Measurements from ENCODE around the gene ACER3.

Gene ACER3

DNA sequence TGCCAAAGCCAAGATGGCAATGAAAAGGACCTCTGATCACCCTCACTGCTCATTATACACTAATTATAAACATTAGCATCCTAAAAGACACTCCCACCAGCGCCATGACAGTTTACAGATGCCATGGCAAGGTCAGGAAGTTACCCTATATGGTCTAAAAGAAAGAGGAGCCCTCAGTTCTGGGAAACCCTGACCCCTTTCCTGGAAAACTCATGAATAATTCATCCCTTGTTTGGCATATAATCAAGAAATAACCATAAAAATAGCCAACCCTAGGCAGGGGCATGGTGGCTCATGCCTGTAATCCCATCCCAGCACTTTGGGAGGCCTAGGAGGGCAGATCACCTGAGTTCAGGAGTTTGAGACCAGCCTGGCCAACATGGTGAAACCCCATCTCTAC, 193.4 kb downstream of the ACER3 start:
- Histone ChIP-seq H3K4me3 (ENCODE audit: low read length in 2 of 2) (no peak overlapping the region), H4K91ac (ENCODE audit: low read depth, low read length, poor library complexity) (no peak overlapping the region), H2BK12ac (ENCODE audit: low read length) (no peak overlapping the region), H3K23ac (ENCODE audit: low read depth, low read length, poor library complexity) (no peak overlapping the region), H3K9me3 (replicated peaks in 1 of 2; ENCODE audit: control insufficient read depth in 2 of 2, insufficient read depth in 1 of 2, low read depth in 1 of 2, low read length in 2 of 2) (peaks cover 7 to 8% of the 10 kb centered on the region in 2 donors), H2BK120ac (ENCODE audit: low read depth, low read length) (no peak overlapping the region), H3K14ac (ENCODE audit: low read length) (no peak overlapping the region), H3K4me1 (ENCODE audit: control insufficient read depth in 2 of 2, insufficient read depth in 1 of 2, low read depth in 1 of 2, low read length in 2 of 2) (peaks cover 0 to 21% of the 10 kb centered on the region in 2 donors), H3K27ac (replicated peaks; ENCODE audit: low read length) (no peak overlapping the region), H3K79me1 (ENCODE audit: low read depth, low read length) (no peaks in the 10 kb centered on the region), H2AFZ (ENCODE audit: low read length) (peak overlapping the region; percentile 65), H3K4me2 (ENCODE audit: insufficient read depth, low read length, poor library complexity, severe bottlenecking) (no peak overlapping the region), H2AK5ac (ENCODE audit: low read depth, low read length) (no peak overlapping the region), H3K36me3 (replicated peaks in 1 of 2; ENCODE audit: control insufficient read depth in 2 of 2, insufficient read depth in 2 of 2, low read length in 2 of 2) (no peaks in the 10 kb centered on the region), H2BK5ac (ENCODE audit: low read length) (no peak overlapping the region), H3K9ac (ENCODE audit: low read depth, low read length, poor library complexity) (no peak overlapping the region), H2BK15ac (ENCODE audit: low read length) (no peak overlapping the region), H3K18ac (ENCODE audit: low read length) (no peak overlapping the region), H3K27me3 (ENCODE audit: control insufficient read depth in 3 of 3, insufficient read depth in 3 of 3, low read depth in 1 of 3, low read length in 3 of 3) (no peaks in the 10 kb centered on the region), H3K4ac (ENCODE audit: low read length) (no peak overlapping the region), H4K8ac (ENCODE audit: low read depth, low read length) (no peak overlapping the region)
- DNase-seq (ENCODE audit: low spot score): no peak
- WGBS, 2 donors (ENCODE audit: extremely low coverage in 2 of 2, insufficient read length in 2 of 2, insufficient replicate concordance in 1 of 2): no CpG with 5 or more reads among the region's 1 CpG

- H3K18ac ChIP-seq (ENCODE audit: low read length): no peak overlapping the region
- peaks cover 7 to 8% of the 10 kb centered on the region in 2 donors for H3K9me3 ChIP-seq (replicated peaks in 1 of 2; ENCODE audit: control insufficient read depth in 2 of 2, insufficient read depth in 1 of 2, low read depth in 1 of 2, low read length in 2 of 2)
- H3K27me3 ChIP-seq (ENCODE audit: control insufficient read depth in 3 of 3, insufficient read depth in 3 of 3, low read depth in 1 of 3, low read length in 3 of 3): no peaks in the 10 kb centered on the region
- peaks cover 0 to 21% of the 10 kb centered on the region in 2 donors for H3K4me1 ChIP-seq (ENCODE audit: control insufficient read depth in 2 of 2, insufficient read depth in 1 of 2, low read depth in 1 of 2, low read length in 2 of 2)
- DNase-seq (ENCODE audit: low spot score): no peak
- no peak overlapping the region for H3K9ac ChIP-seq (ENCODE audit: low read depth, low read length, poor library complexity)
- no CpG with 5 or more reads among the region's 2 CpGs for WGBS, 2 donors (ENCODE audit: extremely low coverage in 2 of 2, insufficient read length in 2 of 2, insufficient replicate concordance in 1 of 2)
- H2BK120ac ChIP-seq (ENCODE audit: low read depth, low read length): no peak overlapping the region
- peak overlapping the region; percentile 17 for H3K14ac ChIP-seq (ENCODE audit: low read length)
- H2BK5ac ChIP-seq (ENCODE audit: low read length): no peak overlapping the region
- H4K91ac ChIP-seq (ENCODE audit: low read depth, low read length, poor library complexity): no peak overlapping the region
- H2BK15ac ChIP-seq (ENCODE audit: low read length): no peak overlapping the region
- no peak overlapping the region for H4K8ac ChIP-seq (ENCODE audit: low read depth, low read length)
- no peak overlapping the region for H3K23ac ChIP-seq (ENCODE audit: low read depth, low read length, poor library complexity)
- H3K27ac ChIP-seq (replicated peaks; ENCODE audit: low read length): no peak overlapping the region
- no peaks in the 10 kb centered on the region for H3K79me1 ChIP-seq (ENCODE audit: low read depth, low read length)
- no peak overlapping the region for H3K4me3 ChIP-seq (ENCODE audit: low read length in 2 of 2)
- H3K4me2 ChIP-seq (ENCODE audit: insufficient read depth, low read length, poor library complexity, severe bottlenecking): no peak overlapping the region
- no peak overlapping the region for H2BK12ac ChIP-seq (ENCODE audit: low read length)
- H3K36me3 ChIP-seq (replicated peaks in 1 of 2; ENCODE audit: control insufficient read depth in 2 of 2, insufficient read depth in 2 of 2, low read length in 2 of 2): no peaks in the 10 kb centered on the region
- H2AFZ ChIP-seq (ENCODE audit: low read length): peak overlapping the region; percentile 50
- no peak overlapping the region for H2AK5ac ChIP-seq (ENCODE audit: low read depth, low read length)
- H3K4ac ChIP-seq (ENCODE audit: low read length): no peak overlapping the region
Measured at GRCh38 chr11:77055101-77055561, 194.4 kb downstream of the ACER3 start.

DNA sequence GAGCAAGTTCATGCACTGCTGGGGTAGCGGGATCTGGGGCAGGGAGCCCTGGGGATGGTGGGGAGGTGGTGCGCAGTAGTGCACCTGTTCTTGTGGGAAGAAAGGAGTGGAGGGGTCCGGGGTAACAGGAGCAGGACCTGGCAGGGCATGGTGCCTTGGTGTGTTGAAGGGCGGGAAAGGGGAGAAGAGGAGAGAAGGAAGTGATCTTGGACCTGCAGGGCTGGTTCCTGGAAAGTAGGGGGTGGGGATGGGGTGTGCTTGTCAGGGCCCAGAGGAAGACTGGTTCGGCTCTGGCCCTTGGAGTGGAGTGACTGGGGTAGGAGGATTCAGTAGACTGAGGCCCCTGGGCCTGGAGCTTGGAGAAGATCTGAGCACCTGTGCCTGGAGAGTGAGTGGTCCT, 195.2 kb downstream of the ACER3 start:
- DNase-seq (ENCODE audit: low spot score): no peak
- H2BK5ac ChIP-seq (ENCODE audit: low read length): no peak overlapping the region

DNA sequence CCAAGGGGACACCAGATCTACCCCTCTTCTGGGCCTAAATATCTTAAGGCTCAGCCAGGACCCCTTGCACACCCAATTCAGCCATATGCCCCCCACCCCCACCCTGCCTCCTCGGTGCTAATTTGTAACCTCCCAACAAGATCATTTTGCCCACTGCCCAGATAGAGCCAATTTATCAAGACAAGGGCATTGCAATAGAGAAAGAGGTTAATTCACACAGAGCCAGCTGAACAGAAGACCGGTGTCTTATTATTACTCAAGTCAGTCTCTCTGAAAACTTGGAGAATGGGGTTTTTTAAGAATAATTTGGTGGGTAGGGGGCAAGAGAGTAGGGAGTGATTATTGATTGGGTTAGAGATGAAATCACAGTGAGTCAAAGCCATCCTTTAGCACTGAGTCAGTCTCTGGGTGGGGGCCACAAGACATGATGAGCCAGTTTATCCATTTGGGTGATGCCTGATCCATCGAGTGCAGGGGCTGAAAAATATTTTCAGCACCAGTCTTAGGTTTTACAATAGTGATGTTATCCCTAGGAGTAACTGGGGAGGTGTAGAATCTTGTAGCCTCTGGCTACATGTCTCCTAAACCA, 196.2 kb downstream of the ACER3 start:
- no peak overlapping the region for H3K4me2 ChIP-seq (ENCODE audit: insufficient read depth, low read length, poor library complexity, severe bottlenecking)
- no peak overlapping the region for H3K23ac ChIP-seq (ENCODE audit: low read depth, low read length, poor library complexity)
- no peak overlapping the region for H2BK15ac ChIP-seq (ENCODE audit: low read length)
- H3K9ac ChIP-seq (ENCODE audit: low read depth, low read length, poor library complexity): no peak overlapping the region
- peaks cover 0 to 21% of the 10 kb centered on the region in 2 donors for H3K4me1 ChIP-seq (ENCODE audit: control insufficient read depth in 2 of 2, insufficient read depth in 1 of 2, low read depth in 1 of 2, low read length in 2 of 2)
- no peaks in the 10 kb centered on the region for H3K79me1 ChIP-seq (ENCODE audit: low read depth, low read length)
- no peaks in the 10 kb centered on the region for H3K36me3 ChIP-seq (replicated peaks in 1 of 2; ENCODE audit: control insufficient read depth in 2 of 2, insufficient read depth in 2 of 2, low read length in 2 of 2)
- peaks cover 8 to 14% of the 10 kb centered on the region in 2 donors for H3K9me3 ChIP-seq (replicated peaks in 1 of 2; ENCODE audit: control insufficient read depth in 2 of 2, insufficient read depth in 1 of 2, low read depth in 1 of 2, low read length in 2 of 2)
- no peak for DNase-seq (ENCODE audit: low spot score)
- no peak overlapping the region for H2BK12ac ChIP-seq (ENCODE audit: low read length)
- no peak overlapping the region for H3K4me3 ChIP-seq (ENCODE audit: low read length in 2 of 2)
- H4K8ac ChIP-seq (ENCODE audit: low read depth, low read length): no peak overlapping the region
- H3K27ac ChIP-seq (replicated peaks; ENCODE audit: low read length): no peak overlapping the region
- H2BK120ac ChIP-seq (ENCODE audit: low read depth, low read length): no peak overlapping the region
- H3K14ac ChIP-seq (ENCODE audit: low read length): no peak overlapping the region
- no CpG with 5 or more reads among the region's 3 CpGs for WGBS, 2 donors (ENCODE audit: extremely low coverage in 2 of 2, insufficient read length in 2 of 2, insufficient replicate concordance in 1 of 2)
- no peak overlapping the region for H2BK5ac ChIP-seq (ENCODE audit: low read length)
- no peak overlapping the region for H4K91ac ChIP-seq (ENCODE audit: low read depth, low read length, poor library complexity)
- H3K4ac ChIP-seq (ENCODE audit: low read length): no peak overlapping the region
- no peaks in the 10 kb centered on the region for H3K27me3 ChIP-seq (ENCODE audit: control insufficient read depth in 3 of 3, insufficient read depth in 3 of 3, low read depth in 1 of 3, low read length in 3 of 3)
- H3K18ac ChIP-seq (ENCODE audit: low read length): no peak overlapping the region
- no peak overlapping the region for H2AK5ac ChIP-seq (ENCODE audit: low read depth, low read length)
- no peak overlapping the region for H2AFZ ChIP-seq (ENCODE audit: low read length)

More for the DNA sequence above, 195.2 kb downstream of the ACER3 start:
- no peak overlapping the region for H4K8ac ChIP-seq (ENCODE audit: low read depth, low read length)
- H2AK5ac ChIP-seq (ENCODE audit: low read depth, low read length): no peak overlapping the region
- peaks cover 0 to 21% of the 10 kb centered on the region in 2 donors for H3K4me1 ChIP-seq (ENCODE audit: control insufficient read depth in 2 of 2, insufficient read depth in 1 of 2, low read depth in 1 of 2, low read length in 2 of 2)
- no peaks in the 10 kb centered on the region for H3K27me3 ChIP-seq (ENCODE audit: control insufficient read depth in 3 of 3, insufficient read depth in 3 of 3, low read depth in 1 of 3, low read length in 3 of 3)
- no peaks in the 10 kb centered on the region for H3K79me1 ChIP-seq (ENCODE audit: low read depth, low read length)
- H3K36me3 ChIP-seq (replicated peaks in 1 of 2; ENCODE audit: control insufficient read depth in 2 of 2, insufficient read depth in 2 of 2, low read length in 2 of 2): no peaks in the 10 kb centered on the region
- no peak overlapping the region for H3K14ac ChIP-seq (ENCODE audit: low read length)
- no peak overlapping the region for H3K9ac ChIP-seq (ENCODE audit: low read depth, low read length, poor library complexity)
- no peak overlapping the region for H3K4ac ChIP-seq (ENCODE audit: low read length)
- no peak overlapping the region for H2AFZ ChIP-seq (ENCODE audit: low read length)
- H3K9me3 ChIP-seq (replicated peaks in 1 of 2; ENCODE audit: control insufficient read depth in 2 of 2, insufficient read depth in 1 of 2, low read depth in 1 of 2, low read length in 2 of 2): peaks cover 8 to 11% of the 10 kb centered on the region in 2 donors
- H3K4me2 ChIP-seq (ENCODE audit: insufficient read depth, low read length, poor library complexity, severe bottlenecking): no peak overlapping the region
- no peak overlapping the region for H2BK120ac ChIP-seq (ENCODE audit: low read depth, low read length)
- H2BK12ac ChIP-seq (ENCODE audit: low read length): no peak overlapping the region
- no peak overlapping the region for H4K91ac ChIP-seq (ENCODE audit: low read depth, low read length, poor library complexity)
- H3K4me3 ChIP-seq (ENCODE audit: low read length in 2 of 2): no peak overlapping the region
- no CpG with 5 or more reads among the region's 5 CpGs for WGBS, 2 donors (ENCODE audit: extremely low coverage in 2 of 2, insufficient read length in 2 of 2, insufficient replicate concordance in 1 of 2)
- no peak overlapping the region for H2BK15ac ChIP-seq (ENCODE audit: low read length)
- no peak overlapping the region for H3K27ac ChIP-seq (replicated peaks; ENCODE audit: low read length)
- H3K18ac ChIP-seq (ENCODE audit: low read length): no peak overlapping the region
- H3K23ac ChIP-seq (ENCODE audit: low read depth, low read length, poor library complexity): no peak overlapping the region
